ENCODE data around the gene PIK3R4. TPM values are rescaled to one million over a fixed set of nuclear protein-coding genes. Genes with fewer than 3 reads are reported as not detected.

Gene PIK3R4
- total RNA-seq, 4 donors from 2014 or later = 8.2 to 33.0 (median 29.3) TPM

DNA sequence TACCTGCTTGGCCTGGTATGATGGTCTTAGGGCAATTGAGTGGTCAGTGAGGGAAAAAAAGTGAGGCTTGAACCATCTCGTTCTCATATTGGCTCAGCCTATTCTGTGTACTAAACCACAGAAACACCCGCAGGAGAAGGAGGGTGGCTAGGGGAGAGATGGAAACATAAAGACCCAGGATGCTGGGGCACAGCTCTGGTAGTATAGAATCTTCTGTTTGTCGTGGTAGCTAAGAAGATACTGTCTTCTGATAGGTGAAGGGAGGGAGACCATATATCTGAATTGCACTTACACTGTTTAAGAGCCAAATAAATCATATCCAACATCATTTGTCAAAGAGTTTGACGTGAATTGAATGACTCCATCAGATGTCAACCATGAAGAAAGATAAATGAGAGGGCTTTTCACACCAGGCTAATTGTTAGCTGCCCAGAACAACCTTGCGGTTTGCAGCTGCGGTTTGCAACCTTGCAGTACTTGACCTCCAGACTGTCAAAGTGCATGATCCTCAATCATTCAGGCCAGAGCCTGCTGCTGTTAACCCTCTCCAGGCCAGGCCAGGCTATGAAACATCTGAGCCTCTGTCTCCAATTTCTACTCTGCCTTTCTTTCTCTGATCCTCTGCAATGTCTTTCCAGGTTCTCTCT lies 40.9 kb upstream of the PIK3R4 start:
- DNase-seq = no peak

GRCh38 chr3:130786306-130786705 lies 39.7 kb upstream of the PIK3R4 start:
- Histone ChIP-seq H3K27me3 (no peaks in the 10 kb centered on the region), H3K4me3 (no peak overlapping the region), H3K4me1 (peaks cover 0 to 30% (median 8%) of the 10 kb centered on the region in 4 donors), H3K27ac (no peak overlapping the region), H3K36me3 (no peaks in the 10 kb centered on the region), H3K9me3 (no peaks in the 10 kb centered on the region)
- in situ Hi-C loops (cut with MboI; ENCODE audit: low pct_ligation_motif_present in 1 of 4, low pct_unique_long_range_greater_than_20kb in 1 of 4, low sequenced_read_pairs in 3 of 4) (no loop called here), intact Hi-C loops (cut with DNase I; ENCODE audit: low total_unique reads) (no loop called here)
- DNase-seq = no peak
- no peak for TF ChIP-seq CTCF (IDR thresholded peaks at IDR 0.05)
- no peak for TF ChIP-seq EP300 (IDR thresholded peaks at IDR 0.05; ENCODE audit: low read depth)
- TF ChIP-seq POLR2A (IDR thresholded peaks at IDR 0.05) = no peak
- TF ChIP-seq POLR2AphosphoS5 (IDR thresholded peaks at IDR 0.05) = no peak

More for the DNA sequence above, 40.9 kb upstream of the PIK3R4 start:
- Histone ChIP-seq H3K27ac (no peak overlapping the region), H3K4me3 (no peak overlapping the region), H3K27me3 (no peaks in the 10 kb centered on the region), H3K4me1 (peaks cover 0 to 38% (median 8%) of the 10 kb centered on the region in 4 donors), H3K36me3 (no peaks in the 10 kb centered on the region), H3K9me3 (no peaks in the 10 kb centered on the region)
- 58 to 66% methylated on average over 6 of the region's 6 CpGs for WGBS, 2 donors (ENCODE audit: low coverage in 1 of 2)
- in situ Hi-C loops (cut with MboI; ENCODE audit: low pct_ligation_motif_present in 1 of 4, low pct_unique_long_range_greater_than_20kb in 1 of 4, low sequenced_read_pairs in 3 of 4) (no loop called here), intact Hi-C loops (cut with DNase I; ENCODE audit: low total_unique reads) (no loop called here)
- no peak for TF ChIP-seq CTCF (IDR thresholded peaks at IDR 0.05)
- no peak for TF ChIP-seq POLR2A (IDR thresholded peaks at IDR 0.05)

DNA sequence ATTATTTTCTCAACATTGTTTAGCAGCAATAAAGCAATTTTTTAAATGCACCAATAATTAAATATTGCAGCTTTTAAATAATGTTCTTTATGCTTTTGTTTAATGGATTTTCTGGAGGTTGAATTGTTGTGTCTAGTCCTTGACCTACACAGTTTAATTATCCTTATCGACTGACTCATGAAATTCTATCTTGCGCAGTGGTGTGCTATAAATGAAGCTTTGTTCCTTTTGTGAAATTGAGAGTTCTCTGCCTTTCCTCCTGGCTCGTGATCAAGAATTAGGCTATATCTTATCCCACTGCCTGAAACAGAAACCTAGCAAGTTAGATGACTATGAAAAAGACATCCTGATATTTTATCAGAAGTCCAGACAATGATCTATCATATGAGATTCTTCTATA lies 37.0 kb upstream of the PIK3R4 start:
- no peak overlapping the region for H3K27ac ChIP-seq
- H3K4me3 ChIP-seq = no peak overlapping the region
- 40 to 59% methylated on average over 3 of the region's 3 CpGs for WGBS, 2 donors (ENCODE audit: low coverage in 1 of 2)
- H3K9me3 ChIP-seq = no peaks in the 10 kb centered on the region
- in situ Hi-C loops (cut with MboI; ENCODE audit: low pct_ligation_motif_present in 1 of 4, low pct_unique_long_range_greater_than_20kb in 1 of 4, low sequenced_read_pairs in 3 of 4) = no loop called here
- TF ChIP-seq POLR2A (IDR thresholded peaks at IDR 0.05) (no peak), CTCF (IDR thresholded peaks at IDR 0.05) (no peak), EP300 (IDR thresholded peaks at IDR 0.05; ENCODE audit: low read depth) (no peak), POLR2AphosphoS5 (IDR thresholded peaks at IDR 0.05) (no peak)
- no peak for DNase-seq
- no peaks in the 10 kb centered on the region for H3K27me3 ChIP-seq
- intact Hi-C loops (cut with DNase I; ENCODE audit: low total_unique reads) = no loop called here
- H3K36me3 ChIP-seq = no peaks in the 10 kb centered on the region
- H3K4me1 ChIP-seq = peaks cover 0 to 10% (median 0%) of the 10 kb centered on the region in 4 donors

GRCh38 chr3:130779486-130779885 lies 32.9 kb upstream of the PIK3R4 start:
- Histone ChIP-seq H3K27ac (no peak overlapping the region), H3K4me3 (no peak overlapping the region), H3K27me3 (no peaks in the 10 kb centered on the region), H3K9me3 (no peaks in the 10 kb centered on the region), H3K4me1 (peaks cover 0 to 10% (median 0%) of the 10 kb centered on the region in 4 donors), H3K36me3 (no peaks in the 10 kb centered on the region)
- no peak for TF ChIP-seq EP300 (IDR thresholded peaks at IDR 0.05; ENCODE audit: low read depth)
- TF ChIP-seq POLR2AphosphoS5 (IDR thresholded peaks at IDR 0.05) = no peak
- no peak for TF ChIP-seq POLR2A (IDR thresholded peaks at IDR 0.05)
- no peak for TF ChIP-seq CTCF (IDR thresholded peaks at IDR 0.05)
- no peak for DNase-seq
- in situ Hi-C loops (cut with MboI; ENCODE audit: low pct_ligation_motif_present in 1 of 4, low pct_unique_long_range_greater_than_20kb in 1 of 4, low sequenced_read_pairs in 3 of 4) (no loop called here), intact Hi-C loops (cut with DNase I; ENCODE audit: low total_unique reads) (no loop called here)
- 64 to 81% methylated on average over 5 of the region's 5 CpGs for WGBS, 2 donors (ENCODE audit: low coverage in 1 of 2)
